Mesenchymal stem cell (in vitro differentiated cells and primary cell): ENCODE measurements around the gene CYP2W1.
"Not testable (repeated sequence)": the region's sequence is repeated elsewhere in the genome, so short reads cannot be mapped to it uniquely, and the experiment has no call there.

Experiments
- DNase-seq: peaks from one replicate; pipeline ENCODE4 v3.0.0-alpha.2; 2013
- H2AFZ ChIP-seq: one replicate; pipeline ENCODE4 v1.6.1; 2013; ENCODE audit warnings: low read depth, mild to moderate bottlenecking, control low read depth, inconsistent platforms, low read length, moderate library complexity
- H2AK5ac ChIP-seq: 2 replicates; pipeline ENCODE4 v1.6.1; 2013; ENCODE audit warnings: low read length, moderate library complexity, mild to moderate bottlenecking, inconsistent platforms; ENCODE audit not compliant: severe bottlenecking
- H2BK120ac ChIP-seq: one replicate; pipeline ENCODE4 v1.6.1; 2013; ENCODE audit warnings: low read depth, mild to moderate bottlenecking, inconsistent platforms, low read length, moderate library complexity
- H2BK12ac ChIP-seq, 2 experiments: one replicate each; pipeline ENCODE4 v1.6.1; 2013; ENCODE audit warnings: inconsistent platforms in 2 of 2, low read length in 2 of 2, mild to moderate bottlenecking in 2 of 2, moderate library complexity in 2 of 2, control low read depth in 1 of 2
- H2BK15ac ChIP-seq: one replicate; pipeline ENCODE4 v1.6.1; 2013; ENCODE audit warnings: mild to moderate bottlenecking, low read depth, inconsistent platforms; ENCODE audit not compliant: poor library complexity, severe bottlenecking
- H2BK5ac ChIP-seq: 2 replicates; pipeline ENCODE4 v1.6.1; 2013; ENCODE audit warnings: low read depth, mild to moderate bottlenecking, low read length, control low read depth, inconsistent platforms; ENCODE audit not compliant: poor library complexity, severe bottlenecking
- H3K14ac ChIP-seq, 2 experiments: one replicate each; pipeline ENCODE4 v1.6.1; 2013; ENCODE audit warnings: inconsistent platforms in 2 of 2, low read length in 2 of 2, control low read depth in 1 of 2, mild to moderate bottlenecking in 1 of 2, moderate library complexity in 1 of 2
- H3K18ac ChIP-seq, 2 experiments: one replicate each; pipeline ENCODE4 v1.6.1; 2013; ENCODE audit warnings: inconsistent platforms in 2 of 2, low read length in 2 of 2, control low read depth in 1 of 2, low read depth in 1 of 2, mild to moderate bottlenecking in 1 of 2
- H3K23ac ChIP-seq, 2 experiments: one replicate each; pipeline ENCODE4 v1.6.1; 2013; ENCODE audit warnings: inconsistent platforms in 2 of 2, low read length in 2 of 2, mild to moderate bottlenecking in 2 of 2, moderate library complexity in 2 of 2, control low read depth in 1 of 2
- H3K27ac ChIP-seq: 2 replicates; pipeline ENCODE4 v1.5.1; 2013; ENCODE audit warnings: mild to moderate bottlenecking, moderate library complexity, low read length, control low read depth, inconsistent platforms; ENCODE audit not compliant: poor library complexity, severe bottlenecking
- H3K27me3 ChIP-seq, 2 experiments: 2 replicates each; pipeline versions ENCODE4 v1.6.1 to v1.7.0; 2013; ENCODE audit warnings: low read length in 2 of 2, mild to moderate bottlenecking in 2 of 2, moderate library complexity in 2 of 2, control low read depth in 1 of 2, inconsistent platforms in 1 of 2; ENCODE audit not compliant: control insufficient read depth in 1 of 2, insufficient read depth in 1 of 2
- H3K36me3 ChIP-seq, 2 experiments: 2 replicates each; pipeline versions ENCODE4 v1.6.1 to v1.7.0; 2013; ENCODE audit warnings: low read length in 2 of 2, control low read depth in 1 of 2, inconsistent platforms in 1 of 2, low read depth in 1 of 2, mild to moderate bottlenecking in 1 of 2; ENCODE audit not compliant: insufficient read depth in 2 of 2, control insufficient read depth in 1 of 2
- H3K4ac ChIP-seq, 2 experiments: one replicate each; pipeline ENCODE4 v1.6.1; 2013; ENCODE audit warnings: inconsistent platforms in 2 of 2, low read length in 2 of 2, mild to moderate bottlenecking in 2 of 2, moderate library complexity in 2 of 2, control low read depth in 1 of 2, low read depth in 1 of 2
- H3K4me1 ChIP-seq: 2 replicates; pipeline ENCODE4 v1.6.1; 2013; ENCODE audit warnings: low read depth, low read length, control low read depth; ENCODE audit not compliant: control insufficient read depth, insufficient read depth
- H3K4me2 ChIP-seq: 2 replicates; pipeline ENCODE4 v1.6.1; 2013; ENCODE audit warnings: low read length, mild to moderate bottlenecking, inconsistent platforms; ENCODE audit not compliant: poor library complexity, severe bottlenecking
- H3K4me3 ChIP-seq, 2 experiments: 2 replicates each; pipeline versions ENCODE4 v1.5.1 to v1.7.0; 2013; ENCODE audit warnings: low read length in 2 of 2, mild to moderate bottlenecking in 2 of 2, control low read depth in 1 of 2, low read depth in 1 of 2; ENCODE audit not compliant: insufficient read depth in 1 of 2
- H3K79me1 ChIP-seq: replicated peaks from 2 replicates; pipeline ENCODE4 v1.6.1; 2013; ENCODE audit warnings: mild to moderate bottlenecking, control low read depth, low read length, inconsistent platforms; ENCODE audit not compliant: poor library complexity, severe bottlenecking
- H3K9ac ChIP-seq: 2 replicates; pipeline ENCODE4 v1.7.0; 2013; ENCODE audit warnings: mild to moderate bottlenecking, low read length, moderate library complexity
- H3K9me3 ChIP-seq: 2 replicates; pipeline ENCODE4 v1.7.0; 2013; ENCODE audit warnings: mild to moderate bottlenecking, low read length; ENCODE audit not compliant: control insufficient read depth
- H4K8ac ChIP-seq: one replicate; pipeline ENCODE4 v1.6.1; 2013; ENCODE audit warnings: inconsistent platforms, mild to moderate bottlenecking, low read length, moderate library complexity
- H4K91ac ChIP-seq: one replicate; pipeline ENCODE4 v1.6.1; 2013; ENCODE audit warnings: mild to moderate bottlenecking, low read length, inconsistent platforms
- WGBS: methylation state at CpG from one replicate; pipeline ENCODE4 v1.1.7; 2013; ENCODE audit warnings: mixed read lengths; 5-methylcytosine and 5-hydroxymethylcytosine counted together
- small RNA-seq: library from polyadenylated mRNA; stranded (forward); fragments of <200 nt; extraction: miRNeasy Mini kit (QIAGEN cat#:217004); gene quantifications from one replicate; pipeline ENCODE3, GENCODE V24; 2013; ENCODE audit warnings: low read depth

The CYP2W1 gene

DNA sequence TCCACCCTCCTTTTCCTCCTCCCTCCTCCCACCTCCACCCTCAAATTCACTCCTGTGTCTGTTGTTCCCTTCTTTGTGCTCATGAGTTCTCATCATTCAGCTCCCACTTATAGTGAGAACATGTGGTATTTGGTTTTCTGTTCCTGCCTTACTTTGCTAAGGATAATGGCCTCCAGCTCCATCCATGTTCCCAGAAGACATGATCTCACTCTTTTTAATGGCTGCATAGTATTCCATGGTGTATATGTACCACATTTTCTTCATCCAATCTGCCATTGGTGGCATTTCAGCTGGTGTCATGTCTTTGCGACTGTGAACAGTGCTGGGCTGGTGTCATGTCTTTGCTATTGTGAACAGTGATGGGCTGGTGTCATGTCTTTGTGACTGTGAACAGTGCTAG lies 51.8 kb downstream of the CYP2W1 start:
- 100% methylated on average over 1 of the region's 1 CpG for WGBS

DNA sequence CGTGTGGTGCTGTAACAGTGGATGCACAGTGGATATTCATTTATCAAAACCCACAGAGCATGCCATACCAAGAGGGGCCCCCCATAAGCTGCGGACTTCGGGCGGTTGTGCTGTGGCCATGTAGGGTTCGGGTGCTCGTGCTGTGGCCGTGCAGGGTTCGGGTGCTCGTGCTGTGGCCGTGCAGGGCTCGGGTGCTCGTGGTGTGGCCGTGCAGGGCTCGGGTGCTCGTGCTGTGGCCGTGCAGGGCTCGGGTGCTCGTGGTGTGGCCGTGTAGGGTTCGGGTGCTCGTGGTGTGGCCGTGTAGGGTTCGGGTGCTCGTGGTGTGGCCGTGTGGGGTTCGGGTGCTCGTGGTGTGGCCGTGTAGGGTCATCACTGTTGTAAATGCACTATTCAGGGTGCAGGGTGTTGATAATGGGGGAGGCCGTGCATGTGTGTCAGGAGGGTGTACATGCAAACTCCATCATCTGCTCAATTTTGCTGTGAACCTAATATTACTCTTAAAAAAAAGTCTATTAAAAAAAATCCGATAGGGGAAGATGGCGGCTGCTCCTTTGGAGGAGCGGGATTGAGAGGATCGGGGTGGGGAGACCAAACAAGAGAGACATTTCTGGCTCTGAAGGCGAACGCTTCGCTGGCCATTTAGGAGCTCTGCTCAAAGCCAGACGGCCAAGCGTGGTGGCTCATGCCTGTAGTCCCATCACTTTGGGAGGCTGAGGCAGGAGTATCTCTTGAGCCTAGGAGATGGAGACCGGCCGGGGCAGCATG lies 53.4 kb downstream of the CYP2W1 start:
- H3K27me3 ChIP-seq, H2BK5ac ChIP-seq, H3K4me1 ChIP-seq, H3K9ac ChIP-seq, H3K4me2 ChIP-seq, H2AFZ ChIP-seq, H3K4me3 ChIP-seq, H4K91ac ChIP-seq, H3K27ac ChIP-seq, H2BK120ac ChIP-seq, H3K9me3 ChIP-seq, H3K14ac ChIP-seq, DNase-seq, H2BK12ac ChIP-seq, H3K36me3 ChIP-seq, H2BK15ac ChIP-seq, H3K18ac ChIP-seq, H3K23ac ChIP-seq, H2AK5ac ChIP-seq, H4K8ac ChIP-seq: not testable (repeated sequence)
- WGBS = 98% methylated on average over 29 of the region's 40 CpGs
- H3K79me1 ChIP-seq = peaks cover 24% of the 10 kb centered on the region
- H3K4ac ChIP-seq = peak overlapping the region in 1 of 2 experiments; percentile 24

More for the DNA sequence above, 51.8 kb downstream of the CYP2W1 start:
- H3K9me3 ChIP-seq, H2BK15ac ChIP-seq, H4K91ac ChIP-seq, H3K18ac ChIP-seq, H3K14ac ChIP-seq, H4K8ac ChIP-seq, H3K27me3 ChIP-seq, H2BK5ac ChIP-seq, DNase-seq, H3K4ac ChIP-seq, H3K4me3 ChIP-seq, H3K27ac ChIP-seq, H3K4me1 ChIP-seq, H2BK120ac ChIP-seq, H2AFZ ChIP-seq, H3K9ac ChIP-seq, H3K4me2 ChIP-seq, H2BK12ac ChIP-seq, H3K23ac ChIP-seq, H2AK5ac ChIP-seq: not testable (repeated sequence)
- Histone ChIP-seq H3K36me3 (peaks cover 0 to 15% of the 10 kb centered on the region in 2 experiments), H3K79me1 (peaks cover 36% of the 10 kb centered on the region)

Small RNA genes lying within 50 kb of the gene (small RNA-seq; reads per million reads assigned to genes)
- gene MIR339 = 342 reads per million, percentile 95 among the genes with 10 or more reads in this experiment
